Body of pancreas (tissue), 4 donors: ENCODE data around the gene C2orf80.

Source experiments
- POLR2A ChIP-seq, 3 donors: fragments of 450-650 bp; IDR thresholded peaks; one replicate each; pipeline ENCODE4 v1.6.1; 2016; ENCODE audit warnings: antibody characterized with exemption in 3 of 3, mild to moderate bottlenecking in 2 of 3
- TF ChIP-seq, protein P1 (sequence below), 7 experiments: fragments of 450-650 bp in 4 of 7; fragments of 200-600 bp in 3 of 7; sonication (generic) in 3 of 7; IDR thresholded peaks; one replicate each; pipeline ENCODE4 v1.5.1; 2016 to 2019; ENCODE audit warnings: antibody characterized with exemption in 7 of 7

DNA sequence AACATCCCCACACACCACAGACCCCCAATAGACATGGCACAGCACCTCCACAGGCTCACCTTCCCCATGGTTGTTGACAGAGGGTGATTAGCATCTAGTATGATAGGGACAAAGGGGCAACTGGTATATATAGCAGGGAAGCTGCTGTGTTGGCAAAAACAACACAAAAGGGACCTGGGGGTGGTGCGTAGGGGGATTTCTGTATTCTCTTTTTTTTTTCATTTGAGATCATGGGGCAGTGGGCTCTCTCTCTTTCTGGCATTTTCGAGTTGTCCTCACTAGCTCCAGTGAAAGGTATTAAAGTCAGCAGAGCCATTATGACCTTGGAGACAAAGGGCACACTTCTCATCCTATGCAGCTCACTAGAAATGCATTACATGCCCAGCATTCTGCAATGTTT lies 26.3 kb downstream of the C2orf80 start, which contains the start of gene CRYGA:
- no peak for TF ChIP-seq POLR2A (IDR thresholded peaks at IDR 0.05)
- TF ChIP-seq, protein P1, sequence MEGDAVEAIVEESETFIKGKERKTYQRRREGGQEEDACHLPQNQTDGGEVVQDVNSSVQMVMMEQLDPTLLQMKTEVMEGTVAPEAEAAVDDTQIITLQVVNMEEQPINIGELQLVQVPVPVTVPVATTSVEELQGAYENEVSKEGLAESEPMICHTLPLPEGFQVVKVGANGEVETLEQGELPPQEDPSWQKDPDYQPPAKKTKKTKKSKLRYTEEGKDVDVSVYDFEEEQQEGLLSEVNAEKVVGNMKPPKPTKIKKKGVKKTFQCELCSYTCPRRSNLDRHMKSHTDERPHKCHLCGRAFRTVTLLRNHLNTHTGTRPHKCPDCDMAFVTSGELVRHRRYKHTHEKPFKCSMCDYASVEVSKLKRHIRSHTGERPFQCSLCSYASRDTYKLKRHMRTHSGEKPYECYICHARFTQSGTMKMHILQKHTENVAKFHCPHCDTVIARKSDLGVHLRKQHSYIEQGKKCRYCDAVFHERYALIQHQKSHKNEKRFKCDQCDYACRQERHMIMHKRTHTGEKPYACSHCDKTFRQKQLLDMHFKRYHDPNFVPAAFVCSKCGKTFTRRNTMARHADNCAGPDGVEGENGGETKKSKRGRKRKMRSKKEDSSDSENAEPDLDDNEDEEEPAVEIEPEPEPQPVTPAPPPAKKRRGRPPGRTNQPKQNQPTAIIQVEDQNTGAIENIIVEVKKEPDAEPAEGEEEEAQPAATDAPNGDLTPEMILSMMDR (IDR thresholded peaks at IDR 0.05) = no peak
